Caco-2 (cell line): ENCODE measurements around the gene CARD6. TPM values are rescaled to one million over a fixed set of nuclear protein-coding genes. Genes with fewer than 3 reads are reported as not detected.

Experiments
- BruUV-seq: library from RNA; stranded (reverse); fragments of 400-500 nt; replicated peaks from 2 replicates; lab custom pipeline; 2021; lab: Mats Ljungman, UMichigan
- CTCF ChIA-PET: fragments of 300-600 bp; sonication (Branson Sonifier 250); formaldehyde crosslinking; loops from one replicate; lab custom pipeline; 2022; ENCODE audit warnings: antibody characterized with exemption; lab: Charles Lee
- POLR2A ChIA-PET: fragments of 300-600 bp; sonication (Branson Sonifier 250); formaldehyde crosslinking; loops from one replicate; lab custom pipeline; 2022; ENCODE audit warnings: antibody characterized with exemption; lab: Charles Lee
- DNase-seq, 2 experiments: peaks; one replicate each; pipeline versions ENCODE4 v3.0.0 to v3.0.0-alpha.2; 2020 to 2022
- H3K27me3 ChIP-seq: replicated peaks from 2 replicates; pipeline ENCODE4 v1.6.0; 2011; ENCODE audit warnings: low read length; ENCODE audit not compliant: control insufficient read depth, insufficient read depth
- H3K36me3 ChIP-seq: 2 replicates; pipeline ENCODE4 v1.5.1; 2011; ENCODE audit warnings: low read length; ENCODE audit not compliant: control insufficient read depth, insufficient read depth
- H3K4me1 ChIP-seq: fragments of 250-450 bp; sonication (Bioruptor Pico); 2 replicates; pipeline ENCODE4 v1.5.1; 2020; ENCODE audit warnings: mild to moderate bottlenecking
- H3K4me3 ChIP-seq: 2 replicates; pipeline ENCODE4 v1.5.1; 2011; ENCODE audit warnings: low read depth, mild to moderate bottlenecking, control low read depth, low read length
- H3K9me3 ChIP-seq: fragments of 250-450 bp; sonication (Bioruptor Pico); 2 replicates; pipeline ENCODE4 v1.5.1; 2020; ENCODE audit warnings: mild to moderate bottlenecking, moderate library complexity
- H3K27ac Mint-ChIP-seq: one replicate; pipeline ENCODE4 v1.8.0; 2022; ENCODE audit warnings: mixed read lengths; ENCODE audit not compliant: unreplicated experiment
- H3K27me3 Mint-ChIP-seq: one replicate; pipeline ENCODE4 v1.8.0; 2022; ENCODE audit warnings: mixed read lengths; ENCODE audit not compliant: insufficient read depth, unreplicated experiment
- H3K36me3 Mint-ChIP-seq: one replicate; pipeline ENCODE4 v1.8.0; 2022; ENCODE audit warnings: mild to moderate bottlenecking, mixed read lengths; ENCODE audit not compliant: insufficient read depth, unreplicated experiment
- H3K4me1 Mint-ChIP-seq: one replicate; pipeline ENCODE4 v1.8.0; 2022; ENCODE audit warnings: low read depth, mixed read lengths; ENCODE audit not compliant: unreplicated experiment
- H3K4me3 Mint-ChIP-seq: one replicate; pipeline ENCODE4 v1.8.0; 2022; ENCODE audit warnings: mild to moderate bottlenecking, moderate library complexity, mixed read lengths; ENCODE audit not compliant: unreplicated experiment
- H3K9me3 Mint-ChIP-seq: one replicate; pipeline ENCODE4 v1.8.0; 2022; ENCODE audit warnings: mixed read lengths; ENCODE audit not compliant: unreplicated experiment
- CTCF ChIP-seq, 2 experiments: fragments of 200-600 bp in 1 of 2; IDR thresholded peaks; 1 replicate in 1 of 2; 2 replicates in 1 of 2; pipeline versions ENCODE4 v1.5.1 to v1.8.0; 2011 to 2022; ENCODE audit warnings: antibody characterized with exemption in 1 of 2, control low read depth in 1 of 2, inconsistent platforms in 1 of 2, low read depth in 1 of 2, low read length in 1 of 2, mild to moderate bottlenecking in 1 of 2, moderate library complexity in 1 of 2; ENCODE audit not compliant: insufficient read depth in 1 of 2, severe bottlenecking in 1 of 2, unreplicated experiment in 1 of 2
- intact Hi-C: fragments of 100-400 bp; cut with micrococcal nuclease; formaldehyde crosslinking; loops from one replicate; pipeline ENCODE4 v1.10.0; 2022; ENCODE audit not compliant: unreplicated experiment
- total RNA-seq: library from RNA; stranded (reverse); gene quantifications from 2 replicates; pipeline ENCODE4 v1.2.3, GENCODE V29; 2022

The CARD6 gene
- total RNA-seq, 1 experiment from 2014 or later: 0.14 TPM

GRCh38 chr5:40831346-40832210 is 9.6 kb upstream of the CARD6 start:
- intact Hi-C loops: no loop called here
- no peak overlapping the region for H3K4me3 ChIP-seq
- DNase-seq: no peak
- no peak overlapping the region for H3K4me3 Mint-ChIP-seq
- H3K36me3 ChIP-seq: peaks cover 18% of the 10 kb centered on the region
- no peaks in the 10 kb centered on the region for H3K9me3 Mint-ChIP-seq
- TF ChIP-seq CTCF (IDR thresholded peaks at IDR 0.05; ENCODE audit: insufficient read depth in 1 of 2, low read depth in 1 of 2, low read length in 1 of 2, severe bottlenecking in 1 of 2, unreplicated experiment in 1 of 2): no peak
- H3K27ac Mint-ChIP-seq: no peak overlapping the region
- CTCF ChIA-PET: no interaction called here
- peaks cover 23% of the 10 kb centered on the region for H3K4me1 Mint-ChIP-seq
- no peaks in the 10 kb centered on the region for H3K9me3 ChIP-seq
- no peaks in the 10 kb centered on the region for H3K27me3 Mint-ChIP-seq
- BruUV-seq: no TSS peak
- peaks cover 91% of the 10 kb centered on the region for H3K36me3 Mint-ChIP-seq
- H3K27me3 ChIP-seq: no peaks in the 10 kb centered on the region
- POLR2A ChIA-PET: no interaction called here
- H3K4me1 ChIP-seq: peaks cover 18% of the 10 kb centered on the region

- H3K36me3 Mint-ChIP-seq: peaks cover 84% of the 10 kb centered on the region
- H3K4me3 Mint-ChIP-seq: peak overlapping the region; percentile 99
- Histone ChIP-seq H3K9me3 (no peaks in the 10 kb centered on the region), H3K27me3 (no peaks in the 10 kb centered on the region), H3K4me3 (no peak overlapping the region), H3K36me3 (peaks cover 16% of the 10 kb centered on the region), H3K4me1 (peaks cover 18% of the 10 kb centered on the region)
- no peaks in the 10 kb centered on the region for H3K9me3 Mint-ChIP-seq
- POLR2A ChIA-PET: no interaction called here
- no TSS peak for BruUV-seq
- intact Hi-C loops: no loop called here
- H3K27me3 Mint-ChIP-seq: no peaks in the 10 kb centered on the region
- H3K4me1 Mint-ChIP-seq: peaks cover 23% of the 10 kb centered on the region
- CTCF ChIA-PET: no interaction called here
- no peak for DNase-seq
- H3K27ac Mint-ChIP-seq: no peak overlapping the region
- no peak for TF ChIP-seq CTCF (IDR thresholded peaks at IDR 0.05; ENCODE audit: insufficient read depth in 1 of 2, low read depth in 1 of 2, low read length in 1 of 2, severe bottlenecking in 1 of 2, unreplicated experiment in 1 of 2)
These were observed 8.8 kb upstream of the CARD6 start for GRCh38 chr5:40832345-40832744.

GRCh38 chr5:40833712-40834229 is 7.4 kb upstream of the CARD6 start:
- peaks cover 18% of the 10 kb centered on the region for H3K4me1 ChIP-seq
- Mint-ChIP-seq H3K36me3 (peaks cover 69% of the 10 kb centered on the region), H3K9me3 (no peaks in the 10 kb centered on the region), H3K27ac (peak overlapping the region; percentile 98), H3K4me3 (peak overlapping the region; percentile 99), H3K27me3 (no peaks in the 10 kb centered on the region), H3K4me1 (peaks cover 18% of the 10 kb centered on the region)
- H3K9me3 ChIP-seq: no peaks in the 10 kb centered on the region
- no peak for TF ChIP-seq CTCF (IDR thresholded peaks at IDR 0.05; ENCODE audit: insufficient read depth in 1 of 2, low read depth in 1 of 2, low read length in 1 of 2, severe bottlenecking in 1 of 2, unreplicated experiment in 1 of 2)
- no peak for DNase-seq
- peaks cover 13% of the 10 kb centered on the region for H3K36me3 ChIP-seq
- no TSS peak for BruUV-seq
- peak overlapping the region; percentile 64 for H3K4me3 ChIP-seq
- POLR2A ChIA-PET: interaction anchor here (0.5 kb wide), 1 partner anchor 35 kb away, joined by 6 read pairs; no protein-coding TSS in a partner anchor
- CTCF ChIA-PET: no interaction called here
- no peaks in the 10 kb centered on the region for H3K27me3 ChIP-seq
- intact Hi-C loops: no loop called here
